GM19025 (cell line): Measurements from ENCODE around the gene IGF2R.

Experiments used
- ATAC-seq: cut with Tn5 transposase; IDR thresholded peaks from one replicate; pipeline ENCODE4 v1.9.1; 2021; ENCODE audit warnings: mild to moderate bottlenecking, low read depth, moderate library complexity; ENCODE audit not compliant: unreplicated experiment

Gene IGF2R

GRCh38 chr6:160013987-160014868 is 45.3 kb downstream of the IGF2R start:
- ATAC-seq, result no peak

- no peak for ATAC-seq
These were observed 45.9 kb downstream of the IGF2R start for GRCh38 chr6:160014869-160015182.

DNA sequence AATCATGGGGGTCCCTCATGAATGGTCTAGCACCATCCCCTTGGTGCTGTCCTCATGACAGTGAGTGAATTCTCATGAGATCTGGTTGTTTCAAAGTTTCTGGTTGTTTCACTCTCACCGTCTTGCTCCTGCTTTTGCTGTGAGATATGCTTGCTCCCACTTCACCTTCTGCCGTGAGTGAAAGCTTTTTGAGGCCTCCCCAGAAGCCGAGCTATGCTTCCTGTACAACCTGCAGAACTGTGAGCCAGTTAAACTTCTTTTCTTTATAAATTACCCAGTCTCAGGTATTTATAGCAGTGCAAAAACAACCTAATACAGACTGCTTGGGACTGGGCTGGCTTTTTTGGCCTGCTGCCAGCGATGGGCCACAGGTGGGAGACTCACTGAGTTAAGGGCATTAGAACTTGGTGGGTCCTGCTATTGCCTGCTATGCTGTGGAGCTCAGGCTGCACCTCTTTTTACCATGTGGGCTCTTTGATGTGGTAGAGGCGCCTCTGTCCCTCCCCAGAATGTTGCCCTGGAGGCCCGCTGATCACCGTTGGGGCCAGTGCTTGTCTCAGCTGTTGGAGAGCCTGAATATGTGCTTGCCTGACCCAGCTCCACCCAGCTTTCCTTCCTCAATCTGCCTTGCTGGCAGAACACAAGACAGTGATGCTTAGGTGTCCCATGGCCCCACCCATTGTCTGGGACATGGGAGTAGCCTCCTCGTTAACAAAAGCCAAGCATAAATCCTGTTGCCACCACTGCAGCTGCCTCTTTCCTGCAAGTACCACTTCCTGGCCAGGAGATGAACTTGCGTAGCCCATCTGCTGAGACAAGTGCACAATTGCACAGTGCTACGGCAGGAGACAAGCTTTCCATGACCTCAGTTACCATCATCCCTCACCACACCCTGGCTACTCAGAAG is 47.1 kb downstream of the IGF2R start:
- no peak for ATAC-seq

GRCh38 chr6:160022101-160022500 is 53.2 kb downstream of the IGF2R start:
- ATAC-seq, result no peak

- ATAC-seq, result no peak
These were observed 53.9 kb downstream of the IGF2R start for GRCh38 chr6:160022793-160023192.

DNA sequence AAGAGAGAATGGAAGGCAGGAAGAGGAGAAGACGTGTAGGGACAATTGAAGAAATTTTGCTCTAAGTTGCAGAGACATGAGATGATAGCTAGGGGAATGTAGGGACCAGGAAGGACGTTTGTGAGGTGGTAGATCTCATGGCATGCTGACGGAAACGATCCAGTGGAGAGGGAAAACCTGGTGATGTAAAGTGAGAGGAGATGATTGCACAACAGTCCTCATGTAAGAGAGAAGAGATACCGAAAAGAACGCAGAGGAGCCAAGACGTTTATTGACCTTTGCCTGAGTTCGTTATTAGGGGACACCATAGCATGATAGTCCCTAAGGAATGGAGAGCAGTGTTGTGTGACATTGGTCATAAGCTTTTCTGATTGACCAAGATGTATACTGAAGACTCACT is 55.3 kb downstream of the IGF2R start:
- ATAC-seq, result no peak

GRCh38 chr6:160027076-160027475 is 58.2 kb downstream of the IGF2R start:
- ATAC-seq, result no peak

GRCh38 chr6:160027931-160028330 is 59.0 kb downstream of the IGF2R start:
- ATAC-seq, result no peak

- ATAC-seq, result no peak
These were observed 59.8 kb downstream of the IGF2R start for GRCh38 chr6:160028487-160029275.

GRCh38 chr6:160029525-160029924 is 60.6 kb downstream of the IGF2R start:
- no peak for ATAC-seq

GRCh38 chr6:160030103-160030502 is 61.2 kb downstream of the IGF2R start:
- no peak for ATAC-seq

DNA sequence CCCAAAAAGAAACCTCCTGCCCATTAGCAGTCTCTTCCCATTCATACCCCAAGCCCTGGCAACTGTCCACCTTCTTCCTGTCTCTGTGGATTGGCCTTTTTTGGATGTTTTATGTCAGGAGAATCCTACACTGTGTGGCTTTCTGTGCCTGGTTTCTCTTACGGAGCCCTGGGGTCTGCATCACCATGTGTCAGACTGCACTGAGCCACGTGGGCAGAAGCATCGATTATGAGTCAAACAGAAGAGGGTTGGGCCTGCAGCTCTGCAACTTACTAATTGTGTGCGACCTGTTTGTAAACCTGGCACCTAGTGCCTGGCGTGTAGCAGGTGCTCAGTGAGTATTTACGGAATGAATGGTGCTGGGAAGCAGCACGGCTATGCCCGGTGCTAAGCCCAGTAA is 62.6 kb downstream of the IGF2R start:
- no peak for ATAC-seq

DNA sequence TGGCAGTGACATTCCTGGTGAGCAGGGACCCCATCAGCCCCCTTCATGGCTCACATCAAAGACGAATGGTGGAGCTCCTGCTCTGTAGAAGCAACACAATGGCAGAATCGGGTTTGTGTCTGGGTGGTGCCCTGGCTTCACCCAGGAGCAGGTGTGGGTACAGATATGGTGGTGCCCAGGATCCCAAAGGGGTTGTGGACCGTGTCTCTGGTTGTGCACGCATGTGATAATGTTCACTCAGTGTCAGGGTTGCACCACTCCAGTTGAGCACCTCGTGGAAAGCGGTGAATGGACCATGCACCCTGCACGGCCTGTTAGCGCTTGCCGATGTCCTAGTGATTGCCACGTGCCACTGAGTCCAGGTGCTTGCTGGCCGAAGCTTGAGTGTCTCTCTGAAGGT is 63.0 kb downstream of the IGF2R start:
- ATAC-seq, result no peak

DNA sequence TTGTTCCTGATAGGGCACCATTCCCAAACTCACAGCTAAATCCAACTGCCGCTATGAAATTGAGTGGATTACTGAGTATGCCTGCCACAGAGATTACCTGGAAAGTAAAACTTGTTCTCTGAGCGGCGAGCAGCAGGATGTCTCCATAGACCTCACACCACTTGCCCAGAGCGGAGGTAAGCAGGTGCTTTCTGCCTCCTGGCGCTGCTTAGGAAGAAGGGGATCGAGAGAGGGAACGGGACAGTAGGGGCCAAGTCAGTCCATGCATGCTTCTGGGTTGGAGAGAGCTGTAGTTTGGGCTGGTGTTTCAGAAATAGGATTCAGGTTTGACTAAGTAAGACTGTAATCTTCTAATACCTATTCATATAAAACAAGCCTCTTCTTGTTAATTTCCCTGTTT is 63.7 kb downstream of the IGF2R start:
- no peak for ATAC-seq

- no peak for ATAC-seq
These were observed 65.4 kb downstream of the IGF2R start for GRCh38 chr6:160034036-160034930.

DNA sequence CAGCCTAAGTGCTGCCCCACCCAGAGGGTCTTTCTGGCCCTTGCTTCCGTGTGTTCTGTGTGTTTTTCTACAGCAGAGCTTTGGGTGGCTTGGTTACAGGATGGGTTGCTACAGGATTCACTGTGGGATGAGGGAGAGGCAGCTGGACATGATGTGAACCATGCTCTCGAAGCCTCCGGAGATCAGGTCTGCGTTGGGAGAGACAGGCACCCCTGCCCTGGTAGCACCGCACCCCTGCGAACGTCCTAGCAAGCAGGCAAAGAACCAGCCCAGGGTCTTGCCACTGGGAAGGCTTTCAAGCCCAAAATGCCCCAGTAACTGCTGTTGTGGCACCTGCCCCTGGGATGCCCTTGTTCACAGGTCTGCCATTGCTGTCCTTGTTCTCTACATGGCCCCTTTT is 66.4 kb downstream of the IGF2R start:
- ATAC-seq, result no peak

DNA sequence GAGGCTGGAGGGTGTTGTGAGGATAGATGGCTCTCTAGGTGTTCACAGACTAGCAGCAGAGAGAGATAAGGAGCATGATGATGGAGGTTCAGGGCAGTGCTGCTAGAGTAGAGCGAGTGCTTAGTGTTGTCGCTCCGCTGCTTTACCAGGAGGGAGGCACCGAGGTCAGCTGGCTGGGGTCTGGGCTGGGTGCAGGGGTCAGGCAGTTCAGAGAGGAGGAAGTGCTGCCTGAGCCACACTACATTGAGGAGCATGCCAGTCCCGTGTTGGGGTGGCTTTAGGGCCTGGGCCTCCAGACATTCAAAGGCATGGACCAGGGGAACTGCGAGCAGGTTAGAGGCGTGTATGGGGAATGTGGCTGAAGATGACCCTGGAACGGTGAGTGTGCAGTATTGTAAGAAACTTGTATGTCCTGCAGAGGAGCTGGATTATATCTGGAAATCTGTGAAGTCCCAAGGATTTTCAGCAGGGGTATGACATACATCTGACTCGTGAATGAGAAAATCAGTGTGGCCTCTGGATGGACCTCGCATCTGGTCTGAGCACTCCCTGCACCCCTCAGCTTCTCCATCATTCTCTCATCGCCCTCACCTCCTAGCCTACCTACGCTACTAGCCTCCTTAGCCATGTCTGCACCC is 66.9 kb downstream of the IGF2R start:
- ATAC-seq, result no peak

DNA sequence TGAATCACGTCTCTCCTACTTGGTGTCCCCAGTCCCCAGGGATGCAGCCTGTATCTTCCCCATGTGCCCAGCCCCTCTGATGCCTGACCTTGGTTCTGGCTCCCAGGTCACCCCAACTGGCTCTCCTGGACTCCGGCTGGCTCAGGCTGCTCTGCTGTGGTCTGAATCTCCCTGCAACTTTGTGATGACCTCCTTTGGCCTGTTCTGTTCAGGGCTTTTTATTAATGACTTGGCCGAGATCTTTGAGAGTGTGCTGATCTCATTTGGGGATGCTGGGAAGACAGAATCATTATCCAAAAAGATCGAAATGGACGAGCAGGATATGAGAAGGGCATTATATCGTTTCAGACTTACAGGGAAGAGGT is 67.4 kb downstream of the IGF2R start:
- no peak for ATAC-seq

DNA sequence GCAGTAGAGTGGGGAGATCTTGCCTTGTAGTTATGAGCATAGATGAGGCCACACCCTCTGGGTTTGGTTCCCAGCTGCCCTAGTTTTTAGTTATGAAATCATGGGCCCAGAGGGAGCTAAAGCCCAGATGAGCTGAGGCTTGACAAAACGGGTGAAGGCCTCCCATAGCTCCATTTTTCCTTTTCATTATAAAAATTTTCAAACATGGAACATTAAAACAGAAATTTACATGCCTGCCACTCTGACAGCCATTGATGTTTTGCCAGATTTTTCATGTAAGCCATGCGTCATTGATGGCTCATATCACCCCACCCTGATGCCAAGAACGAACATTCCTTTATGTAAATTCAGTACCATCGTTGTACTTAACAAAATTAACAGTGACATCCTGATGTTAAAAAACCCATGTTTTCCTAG is 67.9 kb downstream of the IGF2R start:
- ATAC-seq, result no peak
